ENCODE results near the gene SARS2. TPM values are rescaled to one million over a fixed set of nuclear protein-coding genes. Genes with fewer than 3 reads are reported as not detected.
"Not testable (repeated sequence)": the region's sequence is repeated elsewhere in the genome, so short reads cannot be mapped to it uniquely, and the experiment has no call there.

SARS2 gene
- total RNA-seq, 1 donor from 2014 or later = 36.7 TPM

- Mint-ChIP-seq H3K36me3 (ENCODE audit: low read depth, unreplicated experiment) (no peaks in the 10 kb centered on the region), H3K4me3 (ENCODE audit: unreplicated experiment) (no peak overlapping the region), H3K4me1 (ENCODE audit: unreplicated experiment) (peaks cover 9% of the 10 kb centered on the region), H3K27ac (ENCODE audit: unreplicated experiment) (no peak overlapping the region), H3K27me3 (ENCODE audit: unreplicated experiment) (no peaks in the 10 kb centered on the region), H3K9me3 (ENCODE audit: unreplicated experiment) (no peaks in the 10 kb centered on the region)
- no peak for DNase-seq (ENCODE audit: low spot score)
- no peak for TF ChIP-seq CTCF (IDR thresholded peaks at IDR 0.05; ENCODE audit: unreplicated experiment)
Observed at GRCh38 chr19:38970664-38971532, 40.3 kb upstream of the SARS2 start.

- not testable (repeated sequence) for H3K27me3 Mint-ChIP-seq (ENCODE audit: unreplicated experiment); H3K36me3 Mint-ChIP-seq (ENCODE audit: low read depth, unreplicated experiment); H3K4me3 Mint-ChIP-seq (ENCODE audit: unreplicated experiment); DNase-seq (ENCODE audit: low spot score); H3K27ac Mint-ChIP-seq (ENCODE audit: unreplicated experiment); H3K4me1 Mint-ChIP-seq (ENCODE audit: unreplicated experiment); H3K9me3 Mint-ChIP-seq (ENCODE audit: unreplicated experiment)
Observed at GRCh38 chr19:38966149-38966548, 35.6 kb upstream of the SARS2 start.

- Mint-ChIP-seq H3K36me3 (ENCODE audit: low read depth, unreplicated experiment) (no peaks in the 10 kb centered on the region), H3K27me3 (ENCODE audit: unreplicated experiment) (peaks cover 3% of the 10 kb centered on the region), H3K4me3 (ENCODE audit: unreplicated experiment) (no peak overlapping the region), H3K9me3 (ENCODE audit: unreplicated experiment) (no peaks in the 10 kb centered on the region), H3K4me1 (ENCODE audit: unreplicated experiment) (no peaks in the 10 kb centered on the region), H3K27ac (ENCODE audit: unreplicated experiment) (no peak overlapping the region)
- no peak for DNase-seq (ENCODE audit: low spot score)
- no peak for TF ChIP-seq CTCF (IDR thresholded peaks at IDR 0.05; ENCODE audit: unreplicated experiment)
Observed at GRCh38 chr19:38964738-38965137, 34.2 kb upstream of the SARS2 start.

- H3K4me1 Mint-ChIP-seq (ENCODE audit: unreplicated experiment) = no peaks in the 10 kb centered on the region
- H3K36me3 Mint-ChIP-seq (ENCODE audit: low read depth, unreplicated experiment) = no peaks in the 10 kb centered on the region
- no peak for DNase-seq (ENCODE audit: low spot score)
- H3K4me3 Mint-ChIP-seq (ENCODE audit: unreplicated experiment) = no peak overlapping the region
- TF ChIP-seq CTCF (IDR thresholded peaks at IDR 0.05; ENCODE audit: unreplicated experiment) = no peak
- H3K27ac Mint-ChIP-seq (ENCODE audit: unreplicated experiment) = no peak overlapping the region
- peaks cover 3% of the 10 kb centered on the region for H3K27me3 Mint-ChIP-seq (ENCODE audit: unreplicated experiment)
- H3K9me3 Mint-ChIP-seq (ENCODE audit: unreplicated experiment) = no peaks in the 10 kb centered on the region
Observed at GRCh38 chr19:38959618-38960017, 29.1 kb upstream of the SARS2 start.

GRCh38 chr19:38958301-38958700 is 27.7 kb upstream of the SARS2 start:
- no peaks in the 10 kb centered on the region for H3K9me3 Mint-ChIP-seq (ENCODE audit: unreplicated experiment)
- H3K4me3 Mint-ChIP-seq (ENCODE audit: unreplicated experiment) = no peak overlapping the region
- peaks cover 3% of the 10 kb centered on the region for H3K27me3 Mint-ChIP-seq (ENCODE audit: unreplicated experiment)
- H3K36me3 Mint-ChIP-seq (ENCODE audit: low read depth, unreplicated experiment) = no peaks in the 10 kb centered on the region
- H3K4me1 Mint-ChIP-seq (ENCODE audit: unreplicated experiment) = no peaks in the 10 kb centered on the region
- no peak overlapping the region for H3K27ac Mint-ChIP-seq (ENCODE audit: unreplicated experiment)
- DNase-seq (ENCODE audit: low spot score) = no peak
- TF ChIP-seq CTCF (IDR thresholded peaks at IDR 0.05; ENCODE audit: unreplicated experiment) = no peak

Measured in endothelial cell (in vitro differentiated cells).